Esophagus squamous epithelium (tissue), 4 donors: Measurements from ENCODE around the gene IGSF9B.

Source experiments
- CTCF ChIP-seq, 6 experiments: fragments of 450-650 bp in 4 of 6; fragments of 200-600 bp in 2 of 6; sonication (generic) in 2 of 6; IDR thresholded peaks; one replicate each; pipeline ENCODE4 v1.5.1; 2016 to 2019; ENCODE audit warnings: antibody characterized with exemption in 6 of 6, mild to moderate bottlenecking in 4 of 6, moderate library complexity in 4 of 6
- POLR2A ChIP-seq, 4 donors: fragments of 450-650 bp; IDR thresholded peaks; one replicate each; pipeline ENCODE4 v1.6.1; 2017; ENCODE audit warnings: antibody characterized with exemption in 4 of 4, mild to moderate bottlenecking in 4 of 4, moderate library complexity in 3 of 4

GRCh38 chr11:133977067-133977677 lies 20.4 kb upstream of the IGSF9B start:
- TF ChIP-seq CTCF (IDR thresholded peaks at IDR 0.05) (no peak), POLR2A (IDR thresholded peaks at IDR 0.05) (no peak)
